NB4 (cell line): ENCODE data around the gene TRAF3.

Experiments
- CTCF ChIP-seq: IDR thresholded peaks from one replicate; pipeline ENCODE4 v1.5.1; 2012; ENCODE audit warnings: low read depth, low read length
- POLR2A ChIP-seq: IDR thresholded peaks from 2 replicates; pipeline ENCODE4 v1.6.1; 2011; ENCODE audit warnings: mild to moderate bottlenecking; ENCODE audit not compliant: insufficient read length; ENCODE audit errors: extremely low read depth

GRCh38 chr14:102857444-102857843 lies 80.2 kb downstream of the TRAF3 start:
- TF ChIP-seq POLR2A, result no peak
- no peak for TF ChIP-seq CTCF
